GM23338 (cell line): ENCODE results near the gene SNX1.

Source experiments
- CREB1 ChIP-seq: fragments of 250-450 bp; sonication (Bioruptor Pico); IDR thresholded peaks from 2 replicates; pipeline ENCODE4 v1.5.0; 2020; ENCODE audit warnings: low read depth, mild to moderate bottlenecking, moderate library complexity
- EZH2 ChIP-seq: fragments of 200-600 bp; sonication (generic); IDR thresholded peaks from one replicate; pipeline ENCODE4 v1.8.0; 2017; ENCODE audit warnings: antibody characterized with exemption, mild to moderate bottlenecking, low read depth; ENCODE audit not compliant: unreplicated experiment
- EZH2phosphoT487 ChIP-seq: fragments of 200-600 bp; sonication (generic); IDR thresholded peaks from one replicate; pipeline ENCODE4 v1.8.1; 2018; ENCODE audit warnings: antibody characterized with exemption; ENCODE audit not compliant: unreplicated experiment
- JUNB ChIP-seq: IDR thresholded peaks from one replicate; pipeline ENCODE4 v1.6.1; 2016; ENCODE audit warnings: antibody characterized with exemption; ENCODE audit not compliant: unreplicated experiment
- NANOG ChIP-seq: IDR thresholded peaks from 2 replicates; pipeline ENCODE4 v1.6.1; 2016; ENCODE audit warnings: antibody characterized with exemption, borderline replicate concordance
- POLR2AphosphoS5 ChIP-seq: IDR thresholded peaks from 2 replicates; pipeline ENCODE4 v1.6.1; 2016; ENCODE audit warnings: antibody characterized with exemption, low read depth
- STAT1 ChIP-seq: IDR thresholded peaks from one replicate; pipeline ENCODE4 v1.6.1; 2016; ENCODE audit warnings: antibody characterized with exemption; ENCODE audit not compliant: unreplicated experiment
- ZNF114 ChIP-seq: fragments of 250-450 bp; sonication (Bioruptor Pico); IDR thresholded peaks from 2 replicates; pipeline ENCODE4 v1.5.0; 2020; ENCODE audit warnings: mild to moderate bottlenecking, moderate library complexity
- ZNF331 ChIP-seq: fragments of 250-450 bp; sonication (Bioruptor Pico); IDR thresholded peaks from 2 replicates; pipeline ENCODE4 v1.5.0; 2020; ENCODE audit warnings: low read depth, mild to moderate bottlenecking, moderate library complexity
- TF ChIP-seq, protein P1 (sequence below), 2 experiments: fragments of 200-600 bp in 1 of 2; sonication (generic) in 1 of 2; conservative IDR thresholded peaks; 2 replicates each; pipeline versions ENCODE4 v1.5.1 to v1.6.1; 2016 to 2017; ENCODE audit warnings: antibody characterized with exemption in 2 of 2, low read depth in 2 of 2, mild to moderate bottlenecking in 2 of 2, moderate library complexity in 1 of 2
- TF ChIP-seq, protein P2 (sequence below): IDR thresholded peaks from one replicate; pipeline ENCODE4 v1.6.1; 2018; ENCODE audit warnings: antibody characterized with exemption; ENCODE audit not compliant: unreplicated experiment
- TF ChIP-seq, protein P3 (sequence below): fragments of 250-450 bp; sonication (Bioruptor Pico); IDR thresholded peaks from 2 replicates; pipeline ENCODE4 v1.5.0; 2020; ENCODE audit warnings: mild to moderate bottlenecking, moderate library complexity
- TF ChIP-seq, protein P4 (sequence below): IDR thresholded peaks from 2 replicates; pipeline ENCODE4 v1.6.1; 2016; ENCODE audit warnings: antibody characterized with exemption

DNA sequence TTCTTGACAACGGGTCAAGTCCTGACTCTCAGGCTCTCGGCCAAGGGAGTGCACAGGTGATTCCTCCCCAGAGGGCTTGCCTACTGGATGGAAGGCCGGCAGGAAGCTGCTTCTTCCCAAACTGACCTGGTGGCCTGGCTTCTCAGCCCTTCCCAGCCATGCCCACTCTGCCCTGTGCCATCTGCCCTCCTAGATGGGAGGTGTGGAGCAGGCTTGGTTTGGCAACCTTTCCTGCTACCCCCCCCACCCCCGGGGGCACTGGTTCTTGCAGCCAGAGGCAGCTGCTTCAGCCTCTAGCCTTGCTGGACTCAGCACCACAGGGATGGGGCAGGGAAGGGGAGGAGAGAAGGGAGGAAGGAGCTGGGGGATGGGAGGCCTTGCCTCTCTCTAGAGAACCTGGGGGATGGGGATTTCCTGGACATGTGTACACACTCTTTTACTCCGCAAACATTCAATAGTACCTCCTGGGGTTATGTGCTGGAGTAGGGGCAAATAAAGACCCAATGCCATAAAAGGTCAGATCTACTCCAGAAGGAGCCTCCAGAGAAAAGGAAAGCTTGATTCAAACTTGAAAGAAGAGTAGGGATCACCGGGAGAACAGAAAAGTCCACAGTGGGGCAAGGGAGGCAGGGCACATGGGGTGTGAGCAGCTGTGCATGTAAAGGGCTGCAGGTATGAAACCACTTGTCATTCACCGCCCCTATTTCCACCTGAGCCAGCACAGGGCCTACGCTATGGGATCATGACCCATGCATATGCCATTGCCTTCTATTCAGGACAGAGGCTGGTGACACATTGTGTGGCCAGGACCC, 45.3 kb upstream of the SNX1 start:
- TF ChIP-seq, protein P1, sequence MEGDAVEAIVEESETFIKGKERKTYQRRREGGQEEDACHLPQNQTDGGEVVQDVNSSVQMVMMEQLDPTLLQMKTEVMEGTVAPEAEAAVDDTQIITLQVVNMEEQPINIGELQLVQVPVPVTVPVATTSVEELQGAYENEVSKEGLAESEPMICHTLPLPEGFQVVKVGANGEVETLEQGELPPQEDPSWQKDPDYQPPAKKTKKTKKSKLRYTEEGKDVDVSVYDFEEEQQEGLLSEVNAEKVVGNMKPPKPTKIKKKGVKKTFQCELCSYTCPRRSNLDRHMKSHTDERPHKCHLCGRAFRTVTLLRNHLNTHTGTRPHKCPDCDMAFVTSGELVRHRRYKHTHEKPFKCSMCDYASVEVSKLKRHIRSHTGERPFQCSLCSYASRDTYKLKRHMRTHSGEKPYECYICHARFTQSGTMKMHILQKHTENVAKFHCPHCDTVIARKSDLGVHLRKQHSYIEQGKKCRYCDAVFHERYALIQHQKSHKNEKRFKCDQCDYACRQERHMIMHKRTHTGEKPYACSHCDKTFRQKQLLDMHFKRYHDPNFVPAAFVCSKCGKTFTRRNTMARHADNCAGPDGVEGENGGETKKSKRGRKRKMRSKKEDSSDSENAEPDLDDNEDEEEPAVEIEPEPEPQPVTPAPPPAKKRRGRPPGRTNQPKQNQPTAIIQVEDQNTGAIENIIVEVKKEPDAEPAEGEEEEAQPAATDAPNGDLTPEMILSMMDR (conservative IDR thresholded peaks at IDR 0.05; ENCODE audit: low read depth in 2 of 2) = no peak
- TF ChIP-seq, protein P2, sequence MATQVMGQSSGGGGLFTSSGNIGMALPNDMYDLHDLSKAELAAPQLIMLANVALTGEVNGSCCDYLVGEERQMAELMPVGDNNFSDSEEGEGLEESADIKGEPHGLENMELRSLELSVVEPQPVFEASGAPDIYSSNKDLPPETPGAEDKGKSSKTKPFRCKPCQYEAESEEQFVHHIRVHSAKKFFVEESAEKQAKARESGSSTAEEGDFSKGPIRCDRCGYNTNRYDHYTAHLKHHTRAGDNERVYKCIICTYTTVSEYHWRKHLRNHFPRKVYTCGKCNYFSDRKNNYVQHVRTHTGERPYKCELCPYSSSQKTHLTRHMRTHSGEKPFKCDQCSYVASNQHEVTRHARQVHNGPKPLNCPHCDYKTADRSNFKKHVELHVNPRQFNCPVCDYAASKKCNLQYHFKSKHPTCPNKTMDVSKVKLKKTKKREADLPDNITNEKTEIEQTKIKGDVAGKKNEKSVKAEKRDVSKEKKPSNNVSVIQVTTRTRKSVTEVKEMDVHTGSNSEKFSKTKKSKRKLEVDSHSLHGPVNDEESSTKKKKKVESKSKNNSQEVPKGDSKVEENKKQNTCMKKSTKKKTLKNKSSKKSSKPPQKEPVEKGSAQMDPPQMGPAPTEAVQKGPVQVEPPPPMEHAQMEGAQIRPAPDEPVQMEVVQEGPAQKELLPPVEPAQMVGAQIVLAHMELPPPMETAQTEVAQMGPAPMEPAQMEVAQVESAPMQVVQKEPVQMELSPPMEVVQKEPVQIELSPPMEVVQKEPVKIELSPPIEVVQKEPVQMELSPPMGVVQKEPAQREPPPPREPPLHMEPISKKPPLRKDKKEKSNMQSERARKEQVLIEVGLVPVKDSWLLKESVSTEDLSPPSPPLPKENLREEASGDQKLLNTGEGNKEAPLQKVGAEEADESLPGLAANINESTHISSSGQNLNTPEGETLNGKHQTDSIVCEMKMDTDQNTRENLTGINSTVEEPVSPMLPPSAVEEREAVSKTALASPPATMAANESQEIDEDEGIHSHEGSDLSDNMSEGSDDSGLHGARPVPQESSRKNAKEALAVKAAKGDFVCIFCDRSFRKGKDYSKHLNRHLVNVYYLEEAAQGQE = no peak
- no peak for TF ChIP-seq NANOG
- no peak for TF ChIP-seq POLR2AphosphoS5
- TF ChIP-seq CREB1 (CRISPR knock-in tag) = no peak
- TF ChIP-seq EZH2 = no peak
- no peak for TF ChIP-seq ZNF114 (CRISPR knock-in tag)
- TF ChIP-seq JUNB = no peak
- TF ChIP-seq EZH2phosphoT487 = no peak
- TF ChIP-seq, protein P3, sequence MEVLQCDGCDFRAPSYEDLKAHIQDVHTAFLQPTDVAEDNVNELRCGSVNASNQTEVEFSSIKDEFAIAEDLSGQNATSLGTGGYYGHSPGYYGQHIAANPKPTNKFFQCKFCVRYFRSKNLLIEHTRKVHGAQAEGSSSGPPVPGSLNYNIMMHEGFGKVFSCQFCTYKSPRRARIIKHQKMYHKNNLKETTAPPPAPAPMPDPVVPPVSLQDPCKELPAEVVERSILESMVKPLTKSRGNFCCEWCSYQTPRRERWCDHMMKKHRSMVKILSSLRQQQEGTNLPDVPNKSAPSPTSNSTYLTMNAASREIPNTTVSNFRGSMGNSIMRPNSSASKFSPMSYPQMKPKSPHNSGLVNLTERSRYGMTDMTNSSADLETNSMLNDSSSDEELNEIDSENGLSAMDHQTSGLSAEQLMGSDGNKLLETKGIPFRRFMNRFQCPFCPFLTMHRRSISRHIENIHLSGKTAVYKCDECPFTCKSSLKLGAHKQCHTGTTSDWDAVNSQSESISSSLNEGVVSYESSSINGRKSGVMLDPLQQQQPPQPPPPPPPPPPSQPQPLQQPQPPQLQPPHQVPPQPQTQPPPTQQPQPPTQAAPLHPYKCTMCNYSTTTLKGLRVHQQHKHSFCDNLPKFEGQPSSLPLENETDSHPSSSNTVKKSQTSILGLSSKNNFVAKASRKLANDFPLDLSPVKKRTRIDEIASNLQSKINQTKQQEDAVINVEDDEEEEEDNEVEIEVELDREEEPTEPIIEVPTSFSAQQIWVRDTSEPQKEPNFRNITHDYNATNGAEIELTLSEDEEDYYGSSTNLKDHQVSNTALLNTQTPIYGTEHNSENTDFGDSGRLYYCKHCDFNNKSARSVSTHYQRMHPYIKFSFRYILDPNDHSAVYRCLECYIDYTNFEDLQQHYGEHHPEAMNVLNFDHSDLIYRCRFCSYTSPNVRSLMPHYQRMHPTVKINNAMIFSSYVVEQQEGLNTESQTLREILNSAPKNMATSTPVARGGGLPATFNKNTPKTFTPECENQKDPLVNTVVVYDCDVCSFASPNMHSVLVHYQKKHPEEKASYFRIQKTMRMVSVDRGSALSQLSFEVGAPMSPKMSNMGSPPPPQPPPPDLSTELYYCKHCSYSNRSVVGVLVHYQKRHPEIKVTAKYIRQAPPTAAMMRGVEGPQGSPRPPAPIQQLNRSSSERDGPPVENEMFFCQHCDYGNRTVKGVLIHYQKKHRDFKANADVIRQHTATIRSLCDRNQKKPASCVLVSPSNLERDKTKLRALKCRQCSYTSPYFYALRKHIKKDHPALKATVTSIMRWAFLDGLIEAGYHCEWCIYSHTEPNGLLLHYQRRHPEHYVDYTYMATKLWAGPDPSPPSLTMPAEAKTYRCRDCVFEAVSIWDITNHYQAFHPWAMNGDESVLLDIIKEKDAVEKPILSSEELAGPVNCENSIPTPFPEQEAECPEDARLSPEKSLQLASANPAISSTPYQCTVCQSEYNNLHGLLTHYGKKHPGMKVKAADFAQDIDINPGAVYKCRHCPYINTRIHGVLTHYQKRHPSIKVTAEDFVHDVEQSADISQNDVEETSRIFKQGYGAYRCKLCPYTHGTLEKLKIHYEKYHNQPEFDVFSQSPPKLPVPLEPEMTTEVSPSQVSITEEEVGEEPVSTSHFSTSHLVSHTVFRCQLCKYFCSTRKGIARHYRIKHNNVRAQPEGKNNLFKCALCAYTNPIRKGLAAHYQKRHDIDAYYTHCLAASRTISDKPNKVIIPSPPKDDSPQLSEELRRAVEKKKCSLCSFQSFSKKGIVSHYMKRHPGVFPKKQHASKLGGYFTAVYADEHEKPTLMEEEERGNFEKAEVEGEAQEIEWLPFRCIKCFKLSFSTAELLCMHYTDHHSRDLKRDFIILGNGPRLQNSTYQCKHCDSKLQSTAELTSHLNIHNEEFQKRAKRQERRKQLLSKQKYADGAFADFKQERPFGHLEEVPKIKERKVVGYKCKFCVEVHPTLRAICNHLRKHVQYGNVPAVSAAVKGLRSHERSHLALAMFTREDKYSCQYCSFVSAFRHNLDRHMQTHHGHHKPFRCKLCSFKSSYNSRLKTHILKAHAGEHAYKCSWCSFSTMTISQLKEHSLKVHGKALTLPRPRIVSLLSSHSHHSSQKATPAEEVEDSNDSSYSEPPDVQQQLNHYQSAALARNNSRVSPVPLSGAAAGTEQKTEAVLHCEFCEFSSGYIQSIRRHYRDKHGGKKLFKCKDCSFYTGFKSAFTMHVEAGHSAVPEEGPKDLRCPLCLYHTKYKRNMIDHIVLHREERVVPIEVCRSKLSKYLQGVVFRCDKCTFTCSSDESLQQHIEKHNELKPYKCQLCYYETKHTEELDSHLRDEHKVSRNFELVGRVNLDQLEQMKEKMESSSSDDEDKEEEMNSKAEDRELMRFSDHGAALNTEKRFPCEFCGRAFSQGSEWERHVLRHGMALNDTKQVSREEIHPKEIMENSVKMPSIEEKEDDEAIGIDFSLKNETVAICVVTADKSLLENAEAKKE (CRISPR knock-in tag) = no peak
- TF ChIP-seq STAT1 = no peak
- TF ChIP-seq, protein P4, sequence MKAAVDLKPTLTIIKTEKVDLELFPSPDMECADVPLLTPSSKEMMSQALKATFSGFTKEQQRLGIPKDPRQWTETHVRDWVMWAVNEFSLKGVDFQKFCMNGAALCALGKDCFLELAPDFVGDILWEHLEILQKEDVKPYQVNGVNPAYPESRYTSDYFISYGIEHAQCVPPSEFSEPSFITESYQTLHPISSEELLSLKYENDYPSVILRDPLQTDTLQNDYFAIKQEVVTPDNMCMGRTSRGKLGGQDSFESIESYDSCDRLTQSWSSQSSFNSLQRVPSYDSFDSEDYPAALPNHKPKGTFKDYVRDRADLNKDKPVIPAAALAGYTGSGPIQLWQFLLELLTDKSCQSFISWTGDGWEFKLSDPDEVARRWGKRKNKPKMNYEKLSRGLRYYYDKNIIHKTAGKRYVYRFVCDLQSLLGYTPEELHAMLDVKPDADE = no peak
- TF ChIP-seq ZNF331 (CRISPR knock-in tag) = no peak
